GM19239 (cell line): ENCODE data around the gene NRIP3.
"Not testable (repeated sequence)": the region's sequence is repeated elsewhere in the genome, so short reads cannot be mapped to it uniquely, and the experiment has no call there.

Experiments
- DNase-seq: peaks from one replicate; pipeline ENCODE4 v3.0.0; 2011; ENCODE audit warnings: low spot score; ENCODE audit not compliant: insufficient read length
- FAIRE-seq: peaks from 2 replicates; lab custom pipeline; 2011; peaks lifted over from hg19 to GRCh38; lab: Jason Lieb, UNC

NRIP3 gene

DNA sequence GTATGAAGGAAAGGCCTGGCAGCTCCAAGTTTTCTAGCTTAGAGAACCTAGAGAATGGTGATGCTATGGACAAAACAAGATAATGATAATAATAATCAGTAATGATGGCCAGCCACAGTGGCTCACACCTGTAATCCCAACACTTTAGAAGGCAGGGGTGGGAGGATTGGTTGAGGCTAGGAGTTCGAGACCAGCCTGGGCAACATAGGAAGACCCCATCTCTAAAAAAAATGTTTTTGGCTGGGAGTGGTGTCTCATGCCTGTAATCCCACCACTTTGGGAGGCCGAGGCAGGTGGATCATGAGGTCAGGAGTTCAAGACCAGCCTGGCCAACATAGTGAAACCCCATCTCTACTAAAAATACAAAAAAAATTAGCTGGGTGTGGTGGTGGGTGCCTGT, 68.0 kb downstream of the NRIP3 start:
- FAIRE-seq, DNase-seq: not testable (repeated sequence)

DNA sequence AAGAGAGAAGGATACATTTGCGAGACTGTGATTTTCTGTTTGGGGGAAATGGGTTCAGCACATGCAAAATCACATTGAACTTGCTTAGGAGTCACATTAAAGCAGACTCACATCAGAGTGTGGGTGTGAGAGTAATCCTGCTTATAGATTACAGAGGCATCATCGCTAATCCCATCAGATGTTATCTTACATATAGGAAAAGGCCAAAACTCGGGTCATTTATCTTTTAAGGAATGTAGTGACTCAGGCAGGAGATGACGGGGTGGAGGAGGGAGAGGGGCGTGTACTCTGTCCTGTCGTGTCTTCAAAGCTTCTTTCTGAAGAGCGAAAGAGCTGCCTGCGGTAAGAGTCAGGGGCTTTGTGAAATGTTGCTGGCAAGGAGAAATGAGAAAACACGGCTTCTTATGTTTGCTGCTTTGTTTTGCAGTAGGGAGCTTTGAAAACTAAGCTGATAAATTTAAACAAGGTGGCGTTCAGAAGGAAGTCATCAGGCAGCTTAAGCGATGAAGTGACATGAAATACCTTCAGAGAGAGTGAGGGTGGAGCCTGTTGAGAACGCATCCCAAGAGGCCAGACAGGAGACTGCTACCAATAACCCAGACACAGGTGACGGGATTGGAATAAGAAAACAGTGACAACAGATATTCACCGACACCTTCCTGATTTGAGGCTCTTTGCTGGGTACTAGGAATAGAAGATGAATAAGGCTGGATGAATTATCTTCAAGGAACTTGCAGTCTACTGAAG, 68.9 kb downstream of the NRIP3 start:
- FAIRE-seq = no peak

DNA sequence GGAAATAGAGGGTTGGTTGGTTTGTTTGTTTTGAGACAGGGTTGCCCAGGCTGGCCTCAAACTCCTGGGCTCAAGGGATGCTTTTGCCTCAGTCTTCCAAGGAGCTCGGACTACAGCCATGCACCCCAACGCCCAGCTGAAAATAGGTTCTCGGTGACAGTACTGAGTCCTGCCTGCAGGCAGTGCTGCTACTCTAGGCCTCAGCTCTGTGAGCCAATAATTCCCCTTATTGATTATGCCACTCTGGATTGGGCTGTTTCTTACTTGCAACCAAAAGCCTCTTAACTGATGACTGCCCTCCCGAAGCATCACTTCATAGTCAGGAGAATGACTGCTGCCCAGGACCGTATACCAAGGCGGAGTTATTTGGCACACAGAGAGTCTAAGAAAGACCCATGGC, 69.9 kb downstream of the NRIP3 start:
- DNase-seq (no peak), FAIRE-seq (no peak)

More for the DNA sequence above, 68.9 kb downstream of the NRIP3 start:
- DNase-seq = no peak

DNA sequence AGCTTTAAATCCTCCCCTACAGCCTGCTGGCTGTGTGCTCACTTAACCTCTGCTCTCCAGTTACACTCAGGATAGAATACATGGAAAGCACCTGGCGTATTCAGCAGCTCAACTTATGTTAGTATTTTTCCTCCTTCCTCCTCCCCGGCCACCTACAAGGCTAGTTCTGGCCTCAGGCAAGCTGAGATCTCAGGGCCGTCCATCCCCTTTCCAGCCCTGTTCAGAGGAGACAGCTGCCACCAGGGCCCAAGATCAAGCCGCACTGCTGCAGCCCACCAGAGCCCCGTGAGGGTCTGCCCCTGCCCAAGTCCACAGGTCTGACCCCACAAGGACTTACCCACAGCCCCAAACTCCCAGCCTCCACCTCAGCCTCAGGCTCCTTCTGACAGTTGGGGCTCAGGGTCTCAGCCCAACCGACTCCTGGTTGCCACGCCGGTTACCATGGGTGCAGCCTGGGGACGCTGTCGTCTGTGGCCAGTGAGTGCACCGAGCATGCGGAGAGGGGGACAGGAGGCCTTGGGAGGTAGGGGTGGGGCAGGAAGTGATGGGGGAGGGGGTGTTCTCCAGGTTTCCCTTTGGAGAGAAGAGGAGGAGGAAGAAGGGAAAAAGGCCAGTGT, 71.1 kb downstream of the NRIP3 start, which contains the start of gene C11orf16:
TSS of gene C11orf16 (minus strand) at position 384 of the 617 bp plus-strand sequence. CDS start 639 bp downstream, outside the sequence.
- no peak for FAIRE-seq

More for the DNA sequence above, 71.1 kb downstream of the NRIP3 start, which contains the start of gene C11orf16:
- no peak for DNase-seq
